HG02678 (cell line): ENCODE measurements around the gene BIN2.

Experiments
- ATAC-seq: cut with Tn5 transposase; IDR thresholded peaks from one replicate; pipeline ENCODE4 v1.9.1; 2021; ENCODE audit warnings: mild to moderate bottlenecking, moderate library complexity; ENCODE audit not compliant: unreplicated experiment

Gene BIN2

GRCh38 chr12:51323966-51324895 lies at the start of gene BIN2:
Gene BIN2, minus strand, starts transcription at chr12:51324174. Its CDS starts 72 bp downstream, at chr12:51324102.
- ATAC-seq, result peak; percentile 72

- ATAC-seq, result no peak
These were observed 49.2 kb upstream of the BIN2 start for GRCh38 chr12:51373187-51373586.

GRCh38 chr12:51372021-51372420 lies 48.0 kb upstream of the BIN2 start:
- ATAC-seq, result no peak

GRCh38 chr12:51371295-51371953 lies 47.5 kb upstream of the BIN2 start:
- ATAC-seq, result no peak

- ATAC-seq, result no peak
These were observed 46.7 kb upstream of the BIN2 start for GRCh38 chr12:51370667-51371066.

- no peak for ATAC-seq
These were observed 45.6 kb upstream of the BIN2 start for GRCh38 chr12:51369581-51369980.

GRCh38 chr12:51368640-51369517 lies 44.9 kb upstream of the BIN2 start:
- peak; percentile 98 for ATAC-seq

GRCh38 chr12:51365276-51365675 lies 41.3 kb upstream of the BIN2 start:
- ATAC-seq, result no peak

- ATAC-seq, result no peak
These were observed 40.0 kb upstream of the BIN2 start for GRCh38 chr12:51364001-51364400.

GRCh38 chr12:51362747-51363342 lies 38.9 kb upstream of the BIN2 start:
- no peak for ATAC-seq

- ATAC-seq, result no peak
These were observed 38.3 kb upstream of the BIN2 start for GRCh38 chr12:51362307-51362706.

GRCh38 chr12:51361161-51362016 lies 37.4 kb upstream of the BIN2 start:
- no peak for ATAC-seq

- no peak for ATAC-seq
These were observed 36.3 kb upstream of the BIN2 start for GRCh38 chr12:51360315-51360714.

GRCh38 chr12:51359851-51360250 lies 35.9 kb upstream of the BIN2 start:
- no peak for ATAC-seq

GRCh38 chr12:51358496-51358895 lies 34.5 kb upstream of the BIN2 start:
- ATAC-seq, result no peak

GRCh38 chr12:51357374-51358047 lies 33.5 kb upstream of the BIN2 start:
- ATAC-seq, result no peak

GRCh38 chr12:51351913-51352532 lies 28.0 kb upstream of the BIN2 start:
- ATAC-seq, result no peak

- ATAC-seq, result no peak
These were observed 25.1 kb upstream of the BIN2 start for GRCh38 chr12:51349026-51349425.

- no peak for ATAC-seq
These were observed 24.1 kb upstream of the BIN2 start for GRCh38 chr12:51348116-51348515.
